ENCODE measurements around the gene CORO6.
A peak's percentile ranks its signal among the peaks of the same experiment; 100 is the strongest.

Gene CORO6

DNA sequence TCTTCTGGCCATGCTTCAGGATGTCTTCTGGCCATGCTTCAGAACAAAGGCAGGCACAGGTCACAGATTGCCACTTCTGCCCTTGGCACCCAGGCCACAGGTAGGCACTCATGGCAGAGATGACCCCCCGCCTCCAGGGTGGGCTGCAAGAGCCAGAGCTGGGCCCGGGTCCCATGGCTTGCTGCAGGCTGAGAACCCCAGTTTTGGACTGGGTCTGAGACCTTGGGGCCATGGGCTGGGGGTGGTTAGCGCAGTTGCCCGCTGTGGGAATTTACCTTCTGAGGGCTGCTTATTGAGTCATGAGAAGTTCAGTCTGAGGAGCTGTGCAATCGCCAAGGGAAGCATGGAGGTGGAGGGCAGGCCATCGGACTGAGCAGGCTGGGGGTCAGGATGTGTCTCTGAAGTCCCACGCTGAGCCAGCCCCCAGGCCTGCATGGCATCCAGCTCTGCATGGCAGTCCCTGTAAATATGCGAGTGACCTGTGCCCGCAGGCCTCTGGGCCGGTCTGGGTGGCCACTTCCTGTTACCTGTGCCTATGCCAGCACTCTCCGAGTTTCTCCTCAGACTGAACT, 28.1 kb downstream of the CORO6 start:
- TF ChIP-seq POLR2AphosphoS5 (IDR thresholded peaks at IDR 0.05; ENCODE audit: low read depth, low read length) (no peak), SIN3A (IDR thresholded peaks at IDR 0.05; ENCODE audit: borderline replicate concordance, insufficient read depth, low read length) (no peak), FOXP2 (optimal IDR thresholded peaks at IDR 0.05; ENCODE audit: borderline replicate concordance, extremely low read depth, extremely low read length, insufficient read depth) (no peak), TAF1 (IDR thresholded peaks at IDR 0.05; ENCODE audit: borderline replicate concordance, insufficient read depth, low read length) (no peak)
- TF ChIP-seq, protein P1, sequence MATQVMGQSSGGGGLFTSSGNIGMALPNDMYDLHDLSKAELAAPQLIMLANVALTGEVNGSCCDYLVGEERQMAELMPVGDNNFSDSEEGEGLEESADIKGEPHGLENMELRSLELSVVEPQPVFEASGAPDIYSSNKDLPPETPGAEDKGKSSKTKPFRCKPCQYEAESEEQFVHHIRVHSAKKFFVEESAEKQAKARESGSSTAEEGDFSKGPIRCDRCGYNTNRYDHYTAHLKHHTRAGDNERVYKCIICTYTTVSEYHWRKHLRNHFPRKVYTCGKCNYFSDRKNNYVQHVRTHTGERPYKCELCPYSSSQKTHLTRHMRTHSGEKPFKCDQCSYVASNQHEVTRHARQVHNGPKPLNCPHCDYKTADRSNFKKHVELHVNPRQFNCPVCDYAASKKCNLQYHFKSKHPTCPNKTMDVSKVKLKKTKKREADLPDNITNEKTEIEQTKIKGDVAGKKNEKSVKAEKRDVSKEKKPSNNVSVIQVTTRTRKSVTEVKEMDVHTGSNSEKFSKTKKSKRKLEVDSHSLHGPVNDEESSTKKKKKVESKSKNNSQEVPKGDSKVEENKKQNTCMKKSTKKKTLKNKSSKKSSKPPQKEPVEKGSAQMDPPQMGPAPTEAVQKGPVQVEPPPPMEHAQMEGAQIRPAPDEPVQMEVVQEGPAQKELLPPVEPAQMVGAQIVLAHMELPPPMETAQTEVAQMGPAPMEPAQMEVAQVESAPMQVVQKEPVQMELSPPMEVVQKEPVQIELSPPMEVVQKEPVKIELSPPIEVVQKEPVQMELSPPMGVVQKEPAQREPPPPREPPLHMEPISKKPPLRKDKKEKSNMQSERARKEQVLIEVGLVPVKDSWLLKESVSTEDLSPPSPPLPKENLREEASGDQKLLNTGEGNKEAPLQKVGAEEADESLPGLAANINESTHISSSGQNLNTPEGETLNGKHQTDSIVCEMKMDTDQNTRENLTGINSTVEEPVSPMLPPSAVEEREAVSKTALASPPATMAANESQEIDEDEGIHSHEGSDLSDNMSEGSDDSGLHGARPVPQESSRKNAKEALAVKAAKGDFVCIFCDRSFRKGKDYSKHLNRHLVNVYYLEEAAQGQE (IDR thresholded peaks at IDR 0.05; ENCODE audit: insufficient read depth in 1 of 2, low read depth in 2 of 2, low read length in 2 of 2): no peak

DNA sequence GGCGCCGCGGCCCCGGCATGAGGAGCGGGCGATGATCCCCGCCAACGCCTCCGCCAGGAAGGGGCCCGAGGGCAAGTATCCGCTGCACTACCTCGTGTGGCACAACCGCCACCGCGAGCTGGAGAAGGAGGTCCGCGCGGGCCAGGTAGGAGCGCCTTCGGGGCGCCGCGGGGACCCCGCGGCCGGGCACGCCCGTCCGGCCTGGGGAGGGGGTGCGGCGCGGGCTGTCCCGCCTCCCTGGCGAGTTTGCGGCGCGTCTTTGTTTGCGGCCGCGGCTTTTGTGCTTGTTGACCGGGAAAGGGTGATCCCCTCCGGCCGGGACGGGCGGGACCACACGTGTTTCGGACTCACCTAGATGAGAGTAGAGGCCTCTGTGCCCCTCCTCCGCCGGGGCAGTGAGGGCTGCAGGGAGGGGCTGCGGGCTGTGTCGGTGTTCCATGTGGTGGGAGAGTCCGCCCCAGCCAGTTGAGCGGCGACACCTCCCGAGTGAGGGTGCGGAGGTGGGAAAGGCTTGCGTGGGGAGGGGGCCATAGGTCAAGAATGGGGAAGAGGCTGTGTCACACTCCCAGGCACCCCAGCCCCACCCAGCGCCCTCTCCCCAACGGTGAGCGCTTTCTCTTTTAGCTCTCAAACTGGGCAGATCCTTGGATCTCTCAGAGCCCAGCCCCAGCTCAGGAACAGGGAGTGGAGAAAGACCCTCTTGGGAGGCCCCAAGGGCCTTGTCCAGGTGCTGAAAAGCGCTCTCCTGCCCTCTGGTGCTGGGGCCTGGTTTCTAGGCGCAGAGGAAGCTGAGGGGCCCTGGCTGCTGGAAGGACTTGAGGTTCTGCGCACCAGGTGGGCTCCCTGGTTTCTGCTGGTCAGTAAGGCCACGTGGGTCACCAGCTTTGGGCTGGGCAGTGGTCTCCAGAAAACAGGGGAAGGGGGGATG, 28.9 kb downstream of the CORO6 start:
- TF ChIP-seq POLR2AphosphoS5 (IDR thresholded peaks at IDR 0.05; ENCODE audit: low read depth, low read length) (no peak), TAF1 (IDR thresholded peaks at IDR 0.05; ENCODE audit: borderline replicate concordance, insufficient read depth, low read length) (no peak), SIN3A (IDR thresholded peaks at IDR 0.05; ENCODE audit: borderline replicate concordance, insufficient read depth, low read length) (peak; percentile 99; the same call in 1 of the 2 replicates), FOXP2 (optimal IDR thresholded peaks at IDR 0.05; ENCODE audit: borderline replicate concordance, extremely low read depth, extremely low read length, insufficient read depth) (no peak)
- TF ChIP-seq, protein P1 (IDR thresholded peaks at IDR 0.05; ENCODE audit: insufficient read depth in 1 of 2, low read depth in 2 of 2, low read length in 2 of 2): peak; percentile 94 to 96

DNA sequence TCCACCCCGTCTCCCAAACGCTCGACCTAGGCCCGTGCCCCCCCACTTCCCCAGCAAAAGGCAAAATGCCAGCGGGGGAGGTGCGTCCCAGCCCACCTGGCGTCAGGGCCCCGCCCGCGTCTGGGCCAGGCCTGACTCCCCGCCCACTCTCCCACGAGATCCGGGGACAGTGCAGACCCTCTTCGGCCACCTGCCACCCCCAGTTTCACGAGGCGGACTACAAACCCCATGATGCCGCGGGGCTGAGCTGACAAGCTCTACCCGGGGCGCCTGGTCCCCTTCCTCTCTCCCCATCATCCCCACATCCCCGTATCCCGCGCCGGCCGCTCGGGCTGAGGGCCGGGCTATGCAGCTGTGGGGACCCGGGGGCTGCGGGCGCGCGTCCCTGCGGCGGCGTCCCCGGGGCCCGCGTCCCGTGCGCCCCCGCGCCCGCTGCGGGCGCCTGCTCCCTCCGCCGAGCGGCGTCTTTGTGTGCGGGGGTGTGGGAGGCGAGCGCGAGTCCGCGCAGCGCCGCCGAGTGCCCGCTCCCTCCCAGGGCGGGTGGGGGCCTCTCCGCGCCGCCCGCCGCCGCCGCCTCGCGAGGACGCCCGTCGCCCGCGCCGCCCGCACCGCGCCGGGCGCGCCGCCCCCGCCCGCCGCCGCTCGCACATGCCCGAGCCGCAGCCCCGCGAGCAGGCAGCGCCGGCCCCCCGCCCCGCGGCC, 29.7 kb downstream of the CORO6 start, which contains the start of gene ANKRD13B:
ANKRD13B (plus strand) TSS at position 283 of the 702 bp plus-strand sequence. CDS start 490 bp downstream, outside the sequence.
- TF ChIP-seq FOXP2 (optimal IDR thresholded peaks at IDR 0.05; ENCODE audit: borderline replicate concordance, extremely low read depth, extremely low read length, insufficient read depth) (no peak), SIN3A (IDR thresholded peaks at IDR 0.05; ENCODE audit: borderline replicate concordance, insufficient read depth, low read length) (no peak), POLR2AphosphoS5 (IDR thresholded peaks at IDR 0.05; ENCODE audit: low read depth, low read length) (no peak), TAF1 (IDR thresholded peaks at IDR 0.05; ENCODE audit: borderline replicate concordance, insufficient read depth, low read length) (no peak)
- TF ChIP-seq, protein P1 (IDR thresholded peaks at IDR 0.05; ENCODE audit: insufficient read depth in 1 of 2, low read depth in 2 of 2, low read length in 2 of 2): no peak

DNA sequence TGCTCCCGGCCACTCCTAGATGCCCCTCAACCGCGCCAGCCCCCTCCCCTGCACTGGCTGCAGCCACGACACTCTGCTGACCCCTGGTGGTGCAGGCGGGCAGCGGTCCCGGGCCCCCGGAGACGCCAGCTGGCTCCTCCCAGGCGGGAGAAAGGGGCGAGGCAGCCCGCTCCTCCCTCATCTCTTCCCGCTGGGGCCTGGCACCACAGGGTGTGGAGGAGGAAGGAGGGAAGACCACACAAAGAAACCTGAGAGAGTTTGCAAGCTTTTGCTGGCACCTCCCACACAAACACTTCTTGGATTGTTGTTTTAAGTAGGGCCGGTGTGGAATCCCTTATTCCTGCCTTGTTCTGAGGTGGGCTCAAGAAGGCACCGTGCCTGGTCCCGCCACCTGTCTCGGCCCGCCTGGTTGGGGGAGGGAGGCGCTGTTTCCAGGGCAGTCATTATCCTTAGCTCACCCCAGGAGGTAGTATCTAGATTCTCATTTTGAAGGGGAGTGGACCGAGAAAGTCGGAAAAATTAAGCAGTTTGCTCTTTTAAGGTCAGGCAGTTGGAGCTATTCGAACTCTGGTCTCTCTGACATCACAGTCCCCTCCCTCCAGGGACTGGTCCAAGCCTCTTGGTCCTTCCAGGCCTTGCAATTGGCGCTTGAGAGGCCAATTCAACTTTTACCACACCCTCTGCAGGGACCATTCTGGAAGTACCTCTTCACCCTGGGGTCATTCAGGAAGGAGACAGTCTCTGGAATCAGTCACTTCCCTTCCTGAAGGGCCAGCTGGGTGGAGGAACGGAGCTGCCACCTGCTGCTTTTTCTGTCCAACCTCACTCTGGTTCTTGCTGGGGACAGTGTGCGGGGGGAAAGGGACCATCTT, 30.7 kb downstream of the CORO6 start:
- TF ChIP-seq TAF1 (IDR thresholded peaks at IDR 0.05; ENCODE audit: borderline replicate concordance, insufficient read depth, low read length): no peak
- TF ChIP-seq, protein P1 (IDR thresholded peaks at IDR 0.05; ENCODE audit: insufficient read depth in 1 of 2, low read depth in 2 of 2, low read length in 2 of 2): 0 out of 4 replicates have a peak, but pooled peaks of 1 of the 2 experiments have one; percentile 16
- TF ChIP-seq FOXP2 (optimal IDR thresholded peaks at IDR 0.05; ENCODE audit: borderline replicate concordance, extremely low read depth, extremely low read length, insufficient read depth): no peak
- peak; percentile 55; the same call in 1 of the 2 replicates for TF ChIP-seq POLR2AphosphoS5 (IDR thresholded peaks at IDR 0.05; ENCODE audit: low read depth, low read length)
- peak; percentile 29; the same call in 1 of the 2 replicates for TF ChIP-seq SIN3A (IDR thresholded peaks at IDR 0.05; ENCODE audit: borderline replicate concordance, insufficient read depth, low read length)
